HG02840 (cell line): ENCODE measurements around the gene ZRANB3.
"Not testable (repeated sequence)": the region's sequence is repeated elsewhere in the genome, so short reads cannot be mapped to it uniquely, and the experiment has no call there.

Source experiments
- ATAC-seq: cut with Tn5 transposase; IDR thresholded peaks from one replicate; pipeline ENCODE4 v1.9.1; 2021; ENCODE audit warnings: mild to moderate bottlenecking, moderate library complexity, moderate number of reproducible peaks; ENCODE audit not compliant: unreplicated experiment, low FRiP score

ZRANB3 gene

DNA sequence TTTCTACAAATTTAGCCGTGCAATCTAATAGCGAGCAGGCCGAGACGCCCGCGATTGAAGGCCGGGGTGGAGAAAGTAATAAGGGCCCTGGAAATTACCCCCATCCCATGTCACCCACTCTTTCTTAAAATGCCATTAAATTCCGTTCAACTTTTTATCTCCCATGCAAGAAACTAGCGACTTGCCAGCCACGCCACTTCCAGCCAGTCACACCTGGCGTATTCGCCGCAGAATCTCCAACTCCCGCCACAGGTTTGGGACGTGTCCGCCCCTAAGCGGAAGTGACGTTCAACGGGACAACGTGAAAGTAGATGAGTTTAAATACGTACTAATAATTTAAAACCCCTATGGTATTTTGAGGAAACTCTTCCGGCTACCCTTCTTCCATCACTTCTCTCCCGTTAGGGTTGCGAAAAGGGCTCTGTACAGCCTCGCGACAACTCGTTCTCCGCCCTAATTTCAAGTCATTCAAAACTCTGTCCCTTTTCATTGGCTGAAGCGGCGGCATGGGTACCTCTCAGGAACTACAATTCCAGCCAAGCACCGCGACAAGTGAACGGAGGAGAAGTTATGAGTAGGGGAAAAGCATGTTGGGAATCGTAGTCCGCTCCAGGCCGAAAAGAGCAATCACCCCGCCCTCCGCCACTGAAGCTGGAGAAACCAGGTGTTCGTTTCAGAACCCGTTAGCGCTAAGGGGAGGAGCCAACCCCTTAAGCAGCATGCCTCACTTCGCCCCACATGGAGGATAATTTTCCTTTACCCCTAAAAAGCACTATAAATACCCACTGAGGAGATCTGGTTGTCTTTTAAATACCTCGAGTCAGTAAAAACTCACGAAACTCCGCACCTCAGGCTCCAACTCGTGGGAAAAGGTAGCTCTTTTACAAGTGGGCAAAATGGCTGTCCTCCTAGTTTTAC, at the start of gene ZRANB3:
Gene ZRANB3 (minus strand): TSS at position 906 of the 918 bp plus-strand sequence.
- peak; percentile 62 for ATAC-seq

DNA sequence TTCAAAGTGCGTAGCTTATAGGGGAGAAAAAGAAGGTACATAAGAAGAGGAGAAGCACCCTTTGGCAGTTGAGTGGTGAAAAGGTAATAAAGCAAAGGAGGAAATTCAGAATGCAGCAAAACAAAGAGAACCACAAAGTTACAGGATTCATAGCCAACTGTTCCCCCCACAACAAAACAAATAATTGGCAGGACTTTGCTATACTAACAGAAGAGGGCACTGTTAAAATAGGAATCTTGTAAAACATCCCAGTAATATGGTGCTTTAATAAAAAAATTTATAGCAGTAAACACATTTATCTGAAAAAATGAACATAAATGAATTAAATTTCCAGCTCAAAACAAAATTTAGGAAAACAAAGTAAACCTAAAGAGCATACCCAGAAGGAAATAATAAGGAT, 42.6 kb upstream of the ZRANB3 start:
- no peak for ATAC-seq

DNA sequence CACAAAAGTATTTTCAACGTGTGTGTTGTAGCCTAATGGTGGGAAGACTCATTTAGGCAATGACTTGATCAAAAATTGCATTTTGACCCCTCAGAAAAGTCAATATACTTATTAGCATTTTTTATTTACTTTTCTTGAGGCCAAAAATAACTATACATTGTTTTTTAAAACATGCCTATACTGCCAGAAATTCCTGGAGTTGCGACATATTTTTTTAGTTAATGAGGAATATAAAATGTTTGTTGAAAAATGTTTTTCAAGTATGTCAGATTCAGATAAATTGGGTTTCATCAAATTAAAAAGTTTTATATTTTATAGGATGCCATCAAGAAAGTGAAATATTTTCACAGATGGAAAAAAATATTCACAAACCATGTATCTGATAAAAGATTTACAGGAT, 39.9 kb upstream of the ZRANB3 start:
- no peak for ATAC-seq

DNA sequence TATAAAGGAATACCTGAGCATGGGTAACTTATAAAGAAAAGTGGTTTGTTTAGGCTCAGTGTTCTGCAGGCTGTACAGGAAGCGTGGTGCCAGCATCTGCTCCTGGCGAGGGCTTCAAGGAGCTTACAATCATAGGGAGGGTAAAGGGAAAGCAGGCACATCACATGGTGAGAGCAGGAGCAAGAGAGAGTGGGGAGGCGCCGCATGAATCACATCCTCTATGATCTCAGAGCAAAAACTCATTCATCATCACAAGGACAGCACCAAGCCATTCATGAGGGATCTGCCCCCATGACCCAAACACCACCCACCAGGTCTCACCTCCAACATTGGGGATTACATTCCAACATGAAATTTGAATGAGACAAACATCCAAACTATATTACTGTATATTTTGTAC, 32.8 kb upstream of the ZRANB3 start:
- no peak for ATAC-seq

DNA sequence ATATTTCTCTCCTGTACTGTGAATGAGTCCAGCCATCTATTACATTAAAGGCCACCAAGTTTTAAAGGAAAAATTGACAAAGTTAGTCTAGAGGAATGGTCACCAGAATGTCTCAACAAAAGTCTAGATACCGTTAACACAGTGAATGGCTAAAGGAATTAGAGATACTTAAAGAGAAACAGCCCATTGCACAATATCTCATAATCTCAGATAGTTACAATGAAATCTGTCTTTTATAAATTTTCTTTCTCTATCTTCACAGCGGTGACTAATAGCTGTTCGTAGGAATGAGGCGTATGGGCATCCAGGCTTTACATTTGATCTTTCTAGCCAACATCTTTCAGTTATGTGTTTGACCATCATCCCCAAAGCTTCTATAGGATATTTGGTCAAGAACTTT, 30.9 kb upstream of the ZRANB3 start:
- no peak for ATAC-seq

DNA sequence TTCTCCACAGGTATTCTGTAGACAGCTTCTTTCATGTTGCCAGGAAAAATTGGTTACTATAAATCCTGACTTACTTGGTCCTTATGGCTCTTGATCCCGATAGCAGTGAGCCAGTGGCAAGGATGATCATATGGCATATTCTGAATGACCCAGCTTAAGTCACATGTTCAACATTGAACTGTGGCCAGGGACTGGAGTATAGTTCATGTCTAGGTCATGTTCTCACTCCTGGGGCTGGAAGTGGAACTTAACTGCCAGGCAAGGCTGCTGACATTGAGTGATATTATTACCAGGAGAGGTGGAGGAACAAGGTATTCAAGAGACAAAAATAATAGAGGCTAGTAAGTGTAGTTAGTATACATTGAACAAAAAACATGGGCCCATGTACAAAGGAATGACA, 26.5 kb upstream of the ZRANB3 start:
- no peak for ATAC-seq

DNA sequence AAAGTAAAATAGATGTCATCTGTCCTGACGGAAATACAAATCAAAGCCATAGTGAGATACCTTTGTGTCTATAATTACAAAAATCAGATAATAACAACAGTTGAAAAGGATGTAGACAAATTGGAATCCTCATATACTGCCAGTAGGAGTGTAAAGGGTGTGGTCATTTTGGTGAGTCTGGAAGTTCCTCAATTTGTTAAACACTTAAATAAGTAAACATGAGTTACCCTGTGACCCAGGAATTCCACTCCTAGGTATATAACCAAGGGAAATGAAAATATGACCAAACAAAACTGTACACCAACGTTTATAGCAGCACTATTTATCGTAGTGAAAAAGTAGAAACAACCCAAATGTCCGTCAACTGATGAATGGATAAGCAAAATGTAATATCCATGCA, 24.3 kb upstream of the ZRANB3 start:
- ATAC-seq: no peak

DNA sequence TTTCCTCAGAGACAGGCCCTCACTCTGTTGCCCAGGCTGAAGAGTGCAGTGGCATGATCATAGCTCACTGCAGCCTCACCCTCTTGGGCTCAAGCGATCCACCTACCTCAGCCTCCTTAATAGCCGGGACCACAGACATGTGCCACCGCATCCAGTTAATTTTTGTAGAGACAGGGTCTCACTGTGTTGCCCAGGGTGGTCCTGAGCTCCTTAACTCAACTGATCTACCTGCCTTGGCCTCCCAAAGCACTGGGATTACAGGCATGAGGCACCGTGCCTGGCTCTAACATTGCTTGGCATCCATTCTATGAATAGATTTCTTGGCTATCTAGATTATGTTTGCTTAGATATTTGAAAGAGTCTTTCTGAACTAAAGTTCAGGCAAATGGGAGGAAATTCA, 21.9 kb upstream of the ZRANB3 start:
- no peak for ATAC-seq

DNA sequence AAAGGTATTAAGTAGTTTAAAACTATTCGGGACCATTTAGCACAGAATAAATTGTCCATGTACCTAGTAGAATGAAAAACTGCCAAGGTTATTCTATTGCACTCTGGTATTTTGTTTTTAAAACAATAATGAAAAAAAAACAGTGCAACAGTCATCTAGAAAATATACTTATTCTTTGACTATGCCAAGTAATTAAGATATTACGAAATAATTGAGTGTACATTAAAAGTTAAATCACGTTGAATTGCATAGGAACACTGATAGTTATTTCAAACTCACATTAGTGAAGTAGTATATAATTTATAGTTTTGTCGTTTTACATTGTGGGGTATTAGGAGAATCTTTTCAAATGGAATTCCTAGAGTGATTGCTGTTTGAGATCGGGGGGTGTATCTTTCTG, 20.3 kb upstream of the ZRANB3 start:
- ATAC-seq: no peak

DNA sequence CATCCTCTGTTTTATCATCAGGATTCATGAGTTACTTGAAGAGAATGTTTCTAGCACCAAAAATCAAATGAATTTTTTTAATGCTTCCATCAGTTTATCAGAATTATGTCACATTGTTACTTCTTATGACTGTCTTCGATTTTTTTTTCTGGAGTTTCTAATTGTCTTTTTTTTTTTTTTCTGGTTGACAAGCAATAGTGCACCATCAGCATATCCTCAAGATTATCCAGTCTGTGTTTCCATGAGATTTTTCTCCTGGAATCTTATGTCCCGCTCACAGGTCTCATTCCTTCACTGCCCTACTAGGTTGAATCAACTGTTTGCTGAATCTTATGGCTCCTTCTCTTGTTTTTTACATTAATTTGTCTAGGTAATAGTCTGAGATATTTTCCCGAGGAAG, 16.3 kb upstream of the ZRANB3 start:
- no peak for ATAC-seq

DNA sequence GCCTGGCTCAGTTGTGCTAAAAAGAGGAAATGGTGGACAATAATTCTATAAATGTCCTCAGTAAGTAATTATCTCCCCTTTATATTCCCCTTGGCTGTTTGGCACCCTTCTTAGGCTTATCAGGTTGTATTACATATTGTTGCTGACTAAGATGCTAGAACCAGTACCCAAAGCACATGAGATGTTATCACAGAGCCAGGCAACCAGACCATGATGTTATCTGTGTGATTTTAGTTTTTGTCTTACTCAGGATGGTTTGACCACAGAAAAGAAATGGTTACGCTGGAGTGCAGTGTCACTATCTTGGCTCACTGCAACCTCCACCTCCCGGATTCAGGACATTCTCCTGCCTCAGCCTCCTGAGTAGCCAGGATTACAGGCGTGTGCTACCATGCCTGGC, 15.4 kb upstream of the ZRANB3 start:
- ATAC-seq: no peak

DNA sequence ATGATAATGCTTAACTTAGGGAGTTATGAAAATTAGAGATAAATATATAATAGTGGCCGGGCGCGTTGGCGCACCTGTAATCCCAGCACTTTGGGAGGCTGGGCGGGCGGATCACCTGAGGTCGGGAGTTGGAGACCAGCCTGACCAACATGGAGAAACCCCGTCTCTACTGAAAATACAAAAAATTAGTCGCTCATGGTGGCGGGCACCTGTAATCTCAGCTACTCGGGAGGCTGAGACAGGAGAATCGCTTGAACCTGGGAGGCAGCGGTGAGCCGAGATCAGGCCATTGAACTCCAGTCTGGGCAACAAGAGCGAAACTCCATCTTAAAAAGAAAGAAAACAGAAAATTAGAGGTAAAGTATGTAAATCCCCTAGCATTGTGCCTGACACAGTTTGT, 2.5 kb upstream of the ZRANB3 start:
- ATAC-seq: not testable (repeated sequence)

DNA sequence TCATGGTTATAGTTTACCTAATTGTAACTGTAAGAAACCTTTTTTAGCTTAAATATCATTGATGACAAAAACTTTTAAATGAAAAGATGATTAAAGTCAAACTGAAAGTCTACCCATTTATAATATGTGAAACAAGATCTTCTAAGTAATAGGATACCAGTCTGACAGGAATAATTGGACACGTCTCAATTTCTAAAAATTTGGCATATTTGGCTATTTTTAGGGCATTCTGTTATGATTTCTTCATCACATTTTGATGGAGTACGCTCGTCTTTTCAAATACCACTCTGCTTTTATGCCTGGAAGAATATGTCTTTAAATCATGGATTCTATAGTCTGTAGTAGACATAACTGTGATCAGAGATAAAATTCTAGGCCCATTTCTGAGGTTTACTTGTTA, 1.6 kb upstream of the ZRANB3 start:
- no peak for ATAC-seq

DNA sequence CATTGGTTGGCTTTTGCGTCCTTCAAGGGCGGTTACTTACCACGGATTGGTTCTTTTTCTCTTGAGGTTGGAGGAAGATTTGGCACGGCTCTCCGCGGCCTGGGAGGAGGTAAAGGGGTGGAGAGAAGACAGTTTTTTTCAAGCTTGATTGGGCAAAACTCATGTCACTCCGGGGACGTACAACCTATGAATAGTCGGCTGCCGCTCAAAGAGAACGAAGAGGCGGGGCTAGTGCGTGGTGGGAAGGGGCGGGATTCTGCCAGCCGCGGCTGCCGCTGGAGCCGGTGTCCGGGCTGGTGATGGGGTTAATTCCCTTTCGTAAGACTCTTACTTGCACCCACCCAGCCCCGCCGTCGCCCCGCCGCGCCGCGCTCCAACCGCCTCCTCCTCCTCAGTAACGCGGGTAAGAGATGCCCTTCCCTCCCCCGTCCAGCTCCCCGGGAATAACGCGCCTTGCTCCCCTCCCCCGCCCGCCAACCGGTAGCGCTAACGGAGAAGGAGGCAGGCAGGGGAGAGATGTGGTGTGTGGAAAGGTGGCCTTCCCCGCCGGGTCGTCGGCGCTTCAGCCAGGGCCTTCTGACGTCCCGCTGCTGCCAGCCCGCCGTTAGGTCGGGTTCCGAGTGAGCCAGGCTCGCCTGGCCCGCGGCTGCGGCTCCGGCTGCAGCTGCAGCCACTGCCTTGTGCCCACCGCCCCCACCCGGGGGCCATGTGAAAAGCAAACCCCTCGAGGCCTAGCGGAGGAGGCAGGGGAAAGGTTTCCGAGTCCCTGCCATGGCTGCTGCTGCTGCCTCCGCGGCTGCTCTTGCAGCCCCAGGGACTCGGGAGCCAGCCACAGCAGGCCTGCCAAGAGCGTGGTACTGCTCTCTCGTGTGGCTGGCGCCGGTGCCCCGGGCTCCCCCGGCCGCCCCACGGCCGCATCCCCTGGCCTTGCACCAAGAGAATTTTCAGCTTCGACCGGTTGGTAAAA, 496 bp upstream of the ZRANB3 start, which contains the start of gene R3HDM1:
Gene R3HDM1 (plus strand): TSS at position 254 of the 967 bp plus-strand sequence. CDS start 73,362 bp downstream, outside the sequence.
- peak; percentile 85 for ATAC-seq

DNA sequence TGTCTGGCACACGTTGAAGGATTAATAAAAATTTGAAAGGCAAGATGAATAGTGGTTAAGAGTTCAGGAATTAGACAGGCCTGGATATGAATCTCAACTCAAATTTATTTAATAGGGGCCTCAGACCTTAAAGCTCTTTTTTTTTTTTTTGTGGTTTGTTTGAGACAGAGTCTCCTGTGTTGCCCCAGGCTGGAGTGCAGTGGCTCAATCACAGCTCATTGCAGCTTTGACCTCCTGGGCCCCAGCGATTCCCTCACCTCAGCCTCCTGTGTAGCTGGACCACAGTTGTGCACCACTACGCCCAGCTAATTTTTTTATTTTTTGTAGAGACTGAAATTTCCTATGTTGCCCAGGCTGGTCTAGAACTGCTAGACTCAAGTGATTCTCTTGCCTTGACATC, 3.0 kb downstream of the ZRANB3 start:
- ATAC-seq: no peak

DNA sequence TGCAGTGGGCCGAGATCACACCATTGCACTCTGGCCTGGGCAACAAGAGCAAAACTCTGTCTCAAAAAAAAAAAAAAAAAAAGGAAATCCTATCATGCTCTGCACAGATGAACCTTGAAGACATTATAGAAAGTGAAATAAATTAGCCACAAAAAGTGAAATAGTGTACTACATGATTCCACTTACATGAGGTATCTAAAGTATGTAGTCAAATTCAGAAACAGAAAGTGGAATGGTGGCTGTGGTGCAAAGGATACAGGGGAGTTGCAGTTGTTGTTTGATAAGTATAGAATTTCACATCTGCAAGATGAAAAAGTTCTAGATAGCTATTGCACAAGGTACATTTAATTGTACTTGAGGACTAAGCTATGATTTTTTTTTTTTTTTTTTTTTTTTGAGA, 5.2 kb downstream of the ZRANB3 start:
- ATAC-seq: no peak

DNA sequence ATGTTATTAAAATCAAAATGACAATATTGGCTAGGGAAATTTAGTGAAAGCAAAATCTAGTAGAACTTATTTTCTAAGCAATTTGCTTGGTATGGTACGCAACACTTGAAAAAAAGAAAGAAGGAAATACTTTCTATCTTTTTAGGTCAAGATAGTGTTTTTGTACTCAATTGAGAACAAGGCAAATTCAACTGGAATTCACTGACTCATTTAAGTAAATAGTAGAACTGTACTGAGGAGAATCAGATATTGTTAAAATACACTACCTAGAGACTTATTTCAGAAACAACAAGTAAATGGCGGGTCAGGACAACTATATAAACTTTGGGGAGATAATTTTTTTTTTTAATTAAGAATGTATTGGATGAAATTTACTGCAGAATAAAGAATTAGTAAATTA, 18.9 kb downstream of the ZRANB3 start:
- ATAC-seq: no peak

DNA sequence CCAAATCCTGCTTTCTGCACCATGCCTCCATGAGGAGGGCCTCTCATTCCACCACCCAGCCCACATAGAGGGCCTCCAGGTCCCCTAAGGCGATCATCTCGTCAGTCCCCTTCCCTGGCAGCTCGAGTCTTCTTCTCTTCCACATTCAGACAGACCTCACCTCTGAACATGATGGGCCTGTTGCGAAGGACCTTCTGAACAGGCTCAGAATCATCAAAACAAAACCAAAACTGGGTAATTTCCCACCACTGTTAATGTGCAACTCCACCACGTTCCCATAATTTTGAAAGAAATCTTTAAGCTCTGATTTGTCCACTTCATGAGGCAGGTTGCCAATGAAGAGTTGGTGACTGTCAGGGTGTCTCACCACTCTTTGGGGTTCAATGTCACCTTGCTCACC, 20.4 kb downstream of the ZRANB3 start:
- ATAC-seq: no peak

DNA sequence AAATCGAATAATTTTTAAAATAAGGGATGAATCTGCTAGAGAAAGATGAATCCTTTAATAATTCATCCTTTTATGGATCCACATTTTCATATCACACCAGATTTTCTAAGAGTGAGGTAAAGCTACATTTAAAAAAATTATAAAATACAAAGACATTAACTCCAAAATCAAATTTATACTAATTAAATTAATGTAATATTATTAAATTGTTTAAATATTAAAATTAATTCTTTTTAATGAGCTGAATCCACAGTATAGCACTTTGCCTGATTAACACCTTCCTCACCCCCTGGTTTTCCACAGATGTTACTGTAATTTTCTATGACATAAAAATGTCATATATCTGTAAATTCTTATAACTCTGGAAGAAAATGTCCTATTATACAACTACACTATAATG, 26.2 kb downstream of the ZRANB3 start:
- no peak for ATAC-seq

DNA sequence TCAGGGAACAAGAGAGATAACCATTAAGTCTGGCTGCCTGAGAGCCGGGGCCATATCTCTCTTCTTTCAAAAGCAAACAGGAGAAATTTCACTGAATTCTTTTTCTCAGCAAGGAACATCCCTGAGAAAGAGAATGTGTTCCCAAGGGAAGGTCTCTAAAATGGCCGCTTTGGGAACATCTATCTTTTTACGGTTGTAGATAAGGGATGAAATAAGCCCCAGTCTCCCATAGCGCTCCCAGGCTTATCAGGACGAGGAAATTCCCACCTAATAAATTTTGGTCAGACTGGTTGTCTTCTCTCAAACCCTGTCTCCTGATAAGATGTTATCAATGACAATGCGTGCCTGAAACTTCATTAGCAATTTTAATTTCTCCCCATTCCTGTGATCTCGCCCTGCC, 32.4 kb downstream of the ZRANB3 start:
- not testable (repeated sequence) for ATAC-seq

DNA sequence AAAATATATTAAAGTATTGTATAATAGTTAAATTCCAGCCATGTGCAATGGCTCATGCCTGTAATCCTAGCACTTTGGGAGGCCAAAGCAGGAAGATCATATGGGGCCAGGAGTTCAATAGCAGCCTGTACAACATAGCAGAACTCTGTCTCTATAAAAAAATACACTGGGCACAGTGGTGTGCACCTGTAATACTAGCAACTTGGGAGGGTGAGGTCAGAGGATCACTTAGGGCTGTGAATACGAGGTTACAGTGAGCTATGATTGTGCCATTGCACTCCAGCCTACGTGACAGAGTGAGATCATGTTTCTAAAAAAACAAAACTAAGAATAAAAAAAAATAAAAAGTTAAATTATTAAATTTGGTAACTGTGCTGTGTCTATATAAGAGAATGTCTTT, 36.1 kb downstream of the ZRANB3 start:
- ATAC-seq: no peak
